ENCODE results near the gene ATP2B2.

DNA sequence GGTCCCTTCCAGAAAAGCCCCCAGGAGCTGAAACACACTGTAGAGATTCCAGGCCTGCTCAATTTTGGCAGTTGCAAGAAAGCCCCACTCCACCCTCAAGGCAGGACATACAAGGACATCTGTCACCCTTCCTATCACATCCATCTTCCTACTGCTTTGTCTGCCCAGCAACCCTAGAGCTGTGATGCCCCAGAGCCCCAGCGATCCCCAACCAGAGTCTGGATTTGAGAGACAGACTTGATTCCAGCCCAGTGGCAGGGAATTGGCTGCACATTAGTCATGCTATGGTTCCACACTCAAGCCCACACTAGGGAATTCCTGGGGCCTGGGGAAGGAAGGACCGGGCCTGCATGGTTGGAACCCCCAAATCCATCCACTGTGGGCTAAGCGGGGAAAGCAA, 56.8 kb downstream of the ATP2B2 start:
- TF ChIP-seq POLR2A (IDR thresholded peaks at IDR 0.05), result no peak
- no peak for TF ChIP-seq CTCF (IDR thresholded peaks at IDR 0.05)

Data from thyroid gland (tissue), 4 donors.